GM19468 (cell line): ENCODE data around the gene IGF2BP3.
A peak's percentile ranks its signal among the peaks of the same experiment; 100 is the strongest.
"Not testable (repeated sequence)": the region's sequence is repeated elsewhere in the genome, so short reads cannot be mapped to it uniquely, and the experiment has no call there.

Experiments used
- ATAC-seq: cut with Tn5 transposase; IDR thresholded peaks from one replicate; pipeline ENCODE4 v1.9.1; 2021; ENCODE audit warnings: mild to moderate bottlenecking, moderate library complexity, moderate number of reproducible peaks; ENCODE audit not compliant: unreplicated experiment; ENCODE audit errors: extremely low read depth

Gene IGF2BP3

GRCh38 chr7:23434147-23434917 is 36.0 kb downstream of the IGF2BP3 start:
- ATAC-seq, result no peak

- no peak for ATAC-seq
These were observed 38.5 kb downstream of the IGF2BP3 start for GRCh38 chr7:23431702-23432199.

- ATAC-seq, result no peak
These were observed 39.4 kb downstream of the IGF2BP3 start for GRCh38 chr7:23430893-23431259.

GRCh38 chr7:23426876-23427275 is 43.4 kb downstream of the IGF2BP3 start:
- no peak for ATAC-seq

GRCh38 chr7:23422909-23423308 is 47.4 kb downstream of the IGF2BP3 start:
- ATAC-seq, result no peak

- ATAC-seq, result no peak
These were observed 47.9 kb downstream of the IGF2BP3 start for GRCh38 chr7:23422384-23422783.

GRCh38 chr7:23419845-23420244 is 50.4 kb downstream of the IGF2BP3 start:
- ATAC-seq, result no peak

GRCh38 chr7:23419160-23419559 is 51.1 kb downstream of the IGF2BP3 start:
- ATAC-seq, result no peak

GRCh38 chr7:23418046-23418445 is 52.2 kb downstream of the IGF2BP3 start:
- no peak for ATAC-seq

GRCh38 chr7:23415198-23415597 is 55.1 kb downstream of the IGF2BP3 start:
- ATAC-seq, result no peak

GRCh38 chr7:23410446-23411183 is 59.7 kb downstream of the IGF2BP3 start:
- ATAC-seq, result peak; percentile 78

- not testable (repeated sequence) for ATAC-seq
These were observed 63.7 kb downstream of the IGF2BP3 start for GRCh38 chr7:23406564-23406963.

GRCh38 chr7:23405240-23405618 is 65.1 kb downstream of the IGF2BP3 start:
- no peak for ATAC-seq

GRCh38 chr7:23404546-23405239 is 65.6 kb downstream of the IGF2BP3 start:
- ATAC-seq, result no peak

- no peak for ATAC-seq
These were observed 66.3 kb downstream of the IGF2BP3 start for GRCh38 chr7:23403970-23404369.

GRCh38 chr7:23398090-23398489 is 72.2 kb downstream of the IGF2BP3 start:
- ATAC-seq, result not testable (repeated sequence)

GRCh38 chr7:23397241-23397640 is 73.0 kb downstream of the IGF2BP3 start:
- no peak for ATAC-seq

GRCh38 chr7:23396222-23397015 is 73.9 kb downstream of the IGF2BP3 start:
- no peak for ATAC-seq

- no peak for ATAC-seq
These were observed 75.7 kb downstream of the IGF2BP3 start for GRCh38 chr7:23394488-23395171.

GRCh38 chr7:23393636-23394035 is 76.7 kb downstream of the IGF2BP3 start:
- ATAC-seq, result no peak
